ENCODE results near the gene NFAM1. TPM values are rescaled to one million over a fixed set of nuclear protein-coding genes. Genes with fewer than 3 reads are reported as not detected.

NFAM1 gene
- polyA plus RNA-seq, 1 of the 3 experiments (the other 2 are of a cell fraction), result 0.02 TPM

GRCh38 chr22:42414021-42414420, 18.2 kb downstream of the NFAM1 start (continued):
- TF ChIP-seq GATA2 (CRISPR knock-in tag; IDR thresholded peaks at IDR 0.05), result no peak

- WGBS (ENCODE audit: low lambda C conversion rate), result no CpG with 5 or more reads among the region's 13 CpGs
- Histone ChIP-seq H2AFZ (ENCODE audit: low read depth) (no peak overlapping the region), H3K9me2 (no peaks in the 10 kb centered on the region), H3K9me3 (no peaks in the 10 kb centered on the region), H3K4me3 (ENCODE audit: low read depth in 2 of 2, low read length in 1 of 2) (no peak overlapping the region), H3K27ac (ENCODE audit: low read depth in 2 of 2, low read length in 1 of 2) (no peak overlapping the region; a peak in 1 of 4 replicates), H3K36me3 (replicated peaks in 1 of 2; ENCODE audit: control insufficient read depth in 1 of 2, insufficient read depth in 2 of 2, low read length in 1 of 2) (no peaks in the 10 kb centered on the region), H3K79me2 (ENCODE audit: insufficient read depth) (no peaks in the 10 kb centered on the region), H3K4me1 (ENCODE audit: control insufficient read depth in 1 of 2, insufficient read depth in 2 of 2, low read depth in 1 of 2, low read length in 1 of 2) (no peaks in the 10 kb centered on the region; a peak in 1 of 4 replicates), H4K20me1 (ENCODE audit: insufficient read depth) (no peaks in the 10 kb centered on the region), H3K4me2 (no peak overlapping the region), H3K9ac (no peak overlapping the region), H3F3A (replicated peaks; ENCODE audit: insufficient read depth) (no peaks in the 10 kb centered on the region), H3K27me3 (ENCODE audit: insufficient read depth) (no peaks in the 10 kb centered on the region)
- DNase-seq, result no peak
- CTCF ChIA-PET, result interaction anchor here (0.6 kb wide), 1 partner anchor 16 kb away, joined by 5 read pairs; no protein-coding TSS in a partner anchor
- POLR2A ChIA-PET, result no interaction called here
- TF ChIP-seq YY1 (IDR thresholded peaks at IDR 0.05; ENCODE audit: low read depth) (no peak), GATA2 (CRISPR knock-in tag; IDR thresholded peaks at IDR 0.05) (no peak), EP300 (IDR thresholded peaks at IDR 0.05; ENCODE audit: borderline replicate concordance in 1 of 2, low read depth in 1 of 2, low read length in 1 of 2) (no peak), TEAD4 (IDR thresholded peaks at IDR 0.05; ENCODE audit: borderline replicate concordance, insufficient read depth) (no peak), NFIC (IDR thresholded peaks at IDR 0.05; ENCODE audit: borderline replicate concordance) (no peak), ELF1 (IDR thresholded peaks at IDR 0.05) (no peak), IRF3 (IDR thresholded peaks at IDR 0.05; ENCODE audit: low read depth, low read length) (no peak), GABPA (IDR thresholded peaks at IDR 0.05; ENCODE audit: low read depth) (no peak), FOXJ3 (CRISPR knock-in tag; IDR thresholded peaks at IDR 0.05) (no peak), EZH2phosphoT487 (IDR thresholded peaks at IDR 0.05; ENCODE audit: borderline replicate concordance, low read depth) (no peak), RCOR1 (IDR thresholded peaks at IDR 0.05; ENCODE audit: low read length) (no peak), RFX5 (IDR thresholded peaks at IDR 0.05; ENCODE audit: low read length) (no peak), FOXM1 (IDR thresholded peaks at IDR 0.05; ENCODE audit: low read depth) (no peak), CHD2 (IDR thresholded peaks at IDR 0.05; ENCODE audit: low read length, partially characterized antibody) (no peak), CTCF (IDR thresholded peaks at IDR 0.05) (no peak), USF1 (IDR thresholded peaks at IDR 0.05; ENCODE audit: borderline replicate concordance, low read depth) (no peak)
These were observed 19.4 kb downstream of the NFAM1 start for GRCh38 chr22:42412744-42413333.

Measured in SK-N-SH (cell line).